Measurements from ENCODE around the gene SDCCAG8.
A peak's percentile ranks its signal among the peaks of the same experiment; 100 is the strongest.
"Not testable (repeated sequence)": the region's sequence is repeated elsewhere in the genome, so short reads cannot be mapped to it uniquely, and the experiment has no call there.

SDCCAG8 gene

GRCh38 chr1:243255791-243256512, at the start of gene SDCCAG8:
SDCCAG8 (plus strand) TSS chr1:243256041; CDS start chr1:243256174, 133 bp downstream.
- peak; percentile 93 to 95 for DNase-seq

- not testable (repeated sequence) for DNase-seq
Measured at GRCh38 chr1:243211984-243212383, 43.9 kb upstream of the SDCCAG8 start.

GRCh38 chr1:243213045-243213787, 42.6 kb upstream of the SDCCAG8 start:
- DNase-seq: no peak

GRCh38 chr1:243215276-243215875, 40.5 kb upstream of the SDCCAG8 start:
- not testable (repeated sequence) for DNase-seq

GRCh38 chr1:243216741-243217140, 39.1 kb upstream of the SDCCAG8 start:
- no peak for DNase-seq

- no peak for DNase-seq
Measured at GRCh38 chr1:243217349-243217748, 38.5 kb upstream of the SDCCAG8 start.

- DNase-seq: no peak
Measured at GRCh38 chr1:243218059-243218458, 37.8 kb upstream of the SDCCAG8 start.

- no peak for DNase-seq
Measured at GRCh38 chr1:243227622-243228021, 28.2 kb upstream of the SDCCAG8 start.

GRCh38 chr1:243229526-243229925, 26.3 kb upstream of the SDCCAG8 start:
- DNase-seq: no peak

- no peak for DNase-seq
Measured at GRCh38 chr1:243230914-243231313, 24.9 kb upstream of the SDCCAG8 start.

GRCh38 chr1:243233908-243234307, 21.9 kb upstream of the SDCCAG8 start:
- DNase-seq: no peak

- no peak for DNase-seq
Measured at GRCh38 chr1:243234978-243235647, 20.7 kb upstream of the SDCCAG8 start.

GRCh38 chr1:243236604-243237252, 19.1 kb upstream of the SDCCAG8 start:
- DNase-seq: no peak

GRCh38 chr1:243244432-243244841, 11.4 kb upstream of the SDCCAG8 start:
- no peak for DNase-seq

GRCh38 chr1:243246916-243247315, 8.9 kb upstream of the SDCCAG8 start:
- no peak for DNase-seq

GRCh38 chr1:243247901-243248300, 7.9 kb upstream of the SDCCAG8 start:
- no peak for DNase-seq

- DNase-seq: no peak
Measured at GRCh38 chr1:243249214-243249613, 6.6 kb upstream of the SDCCAG8 start.

- DNase-seq: no peak
Measured at GRCh38 chr1:243250102-243250501, 5.7 kb upstream of the SDCCAG8 start.

GRCh38 chr1:243251539-243251938, 4.3 kb upstream of the SDCCAG8 start:
- DNase-seq: no peak

GRCh38 chr1:243253211-243253925, 2.5 kb upstream of the SDCCAG8 start:
- DNase-seq: no peak

GRCh38 chr1:243253926-243254232, 2.0 kb upstream of the SDCCAG8 start:
- DNase-seq: peak in 1 of 2 experiments; percentile 6

- DNase-seq: peak; percentile 68 to 74
Measured at GRCh38 chr1:243254233-243254926, 1.5 kb upstream of the SDCCAG8 start.
